Measurements from ENCODE around the gene NEU4.
A peak's percentile ranks its signal among the peaks of the same experiment; 100 is the strongest.

Gene NEU4

DNA sequence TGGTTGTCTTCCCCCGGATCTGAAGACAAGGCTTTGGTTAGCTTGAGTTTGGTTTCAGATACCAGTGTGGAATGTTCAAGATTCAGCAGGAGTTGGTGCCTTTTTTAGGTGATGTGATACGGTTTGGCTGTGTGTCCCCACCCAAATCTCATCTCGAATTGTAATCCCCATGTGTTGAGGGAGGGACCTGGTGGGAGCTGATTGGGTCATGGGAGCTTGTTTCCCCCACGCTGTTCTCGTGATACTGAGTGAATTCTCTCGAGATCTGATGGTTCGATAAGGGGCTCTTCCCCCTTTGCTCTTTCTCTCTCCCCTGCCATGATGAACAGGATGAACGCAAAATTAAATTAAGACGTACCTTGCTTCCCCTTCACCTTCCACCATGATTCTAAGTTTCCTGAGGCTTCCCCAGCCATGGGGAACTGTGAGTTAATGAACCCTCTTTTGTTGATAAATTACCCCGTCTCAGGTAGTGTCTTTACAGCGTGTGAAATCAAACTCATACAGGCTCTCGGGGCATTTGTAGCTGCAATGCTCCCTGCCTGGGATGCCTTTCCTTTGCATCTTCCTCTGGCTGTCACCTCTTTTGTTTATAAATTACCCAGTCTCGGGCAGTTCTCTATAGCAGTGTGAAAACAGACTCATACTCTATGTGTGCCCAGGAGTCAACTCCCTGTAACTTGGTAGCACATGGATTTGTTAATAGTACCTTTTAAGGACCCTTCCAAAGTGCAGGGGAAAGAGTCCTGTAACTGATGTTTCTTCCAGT lies 28.4 kb downstream of the NEU4 start:
- peaks cover 16% of the 10 kb centered on the region for H3K9me3 Mint-ChIP-seq
- TF ChIP-seq, protein P1, sequence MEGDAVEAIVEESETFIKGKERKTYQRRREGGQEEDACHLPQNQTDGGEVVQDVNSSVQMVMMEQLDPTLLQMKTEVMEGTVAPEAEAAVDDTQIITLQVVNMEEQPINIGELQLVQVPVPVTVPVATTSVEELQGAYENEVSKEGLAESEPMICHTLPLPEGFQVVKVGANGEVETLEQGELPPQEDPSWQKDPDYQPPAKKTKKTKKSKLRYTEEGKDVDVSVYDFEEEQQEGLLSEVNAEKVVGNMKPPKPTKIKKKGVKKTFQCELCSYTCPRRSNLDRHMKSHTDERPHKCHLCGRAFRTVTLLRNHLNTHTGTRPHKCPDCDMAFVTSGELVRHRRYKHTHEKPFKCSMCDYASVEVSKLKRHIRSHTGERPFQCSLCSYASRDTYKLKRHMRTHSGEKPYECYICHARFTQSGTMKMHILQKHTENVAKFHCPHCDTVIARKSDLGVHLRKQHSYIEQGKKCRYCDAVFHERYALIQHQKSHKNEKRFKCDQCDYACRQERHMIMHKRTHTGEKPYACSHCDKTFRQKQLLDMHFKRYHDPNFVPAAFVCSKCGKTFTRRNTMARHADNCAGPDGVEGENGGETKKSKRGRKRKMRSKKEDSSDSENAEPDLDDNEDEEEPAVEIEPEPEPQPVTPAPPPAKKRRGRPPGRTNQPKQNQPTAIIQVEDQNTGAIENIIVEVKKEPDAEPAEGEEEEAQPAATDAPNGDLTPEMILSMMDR (IDR thresholded peaks at IDR 0.05; ENCODE audit: unreplicated experiment in 3 of 3): no peak
- no peaks in the 10 kb centered on the region for H3K36me3 Mint-ChIP-seq (ENCODE audit: low read depth)
- H3K4me3 Mint-ChIP-seq: no peak overlapping the region
- no peak overlapping the region for H3K27ac Mint-ChIP-seq
- H3K27me3 Mint-ChIP-seq (ENCODE audit: low read depth): peaks cover 16% of the 10 kb centered on the region
- H3K4me1 Mint-ChIP-seq: peaks cover 43% of the 10 kb centered on the region

DNA sequence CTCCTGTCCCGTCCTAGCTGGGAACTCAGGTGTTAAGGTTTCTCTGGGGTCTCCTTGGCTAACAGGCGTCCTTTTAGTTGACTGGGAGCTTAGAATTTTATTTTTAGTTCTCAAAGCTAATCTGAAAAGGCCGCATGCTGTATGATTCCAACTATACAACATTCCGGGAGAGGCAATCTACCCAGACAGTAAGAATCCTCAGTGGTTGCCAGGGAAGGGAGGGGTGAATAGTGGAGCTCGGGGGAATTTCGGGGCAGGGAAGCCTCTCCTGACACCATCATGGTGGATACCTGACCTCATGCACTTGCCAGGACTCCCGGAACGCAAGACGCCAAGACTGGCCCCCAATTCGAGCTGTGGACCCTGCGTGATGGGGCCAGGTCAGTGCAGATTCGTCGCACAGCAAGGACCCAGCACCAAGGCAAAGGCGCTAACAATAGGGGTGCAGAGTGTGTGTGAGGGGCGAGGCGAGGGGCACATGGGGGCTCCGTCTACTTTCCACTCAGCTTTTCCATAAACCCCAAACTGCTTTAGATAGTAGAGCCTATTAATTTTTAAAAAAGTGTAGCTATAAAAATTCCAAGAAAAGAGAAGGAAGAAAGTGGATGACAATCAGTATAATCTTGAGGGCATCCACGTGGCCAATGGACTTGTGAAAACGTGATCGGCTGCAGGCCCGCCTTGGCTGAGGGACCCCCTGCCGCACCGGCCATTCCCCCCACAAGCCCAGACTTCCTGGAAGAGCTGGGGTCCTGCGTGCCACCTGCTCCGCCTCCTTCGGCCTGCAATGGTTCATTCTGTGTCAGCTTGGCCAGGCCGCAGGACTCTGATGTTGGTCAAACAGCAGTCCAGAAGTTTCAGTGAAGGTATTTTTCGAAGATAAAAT lies 32.4 kb downstream of the NEU4 start:
- H3K36me3 Mint-ChIP-seq (ENCODE audit: low read depth): no peaks in the 10 kb centered on the region
- TF ChIP-seq, protein P1 (IDR thresholded peaks at IDR 0.05; ENCODE audit: unreplicated experiment in 3 of 3): no peak
- peak overlapping the region in 1 of 3 experiments; percentile 70 for H3K27ac Mint-ChIP-seq
- peaks cover 40% of the 10 kb centered on the region for H3K4me1 Mint-ChIP-seq
- H3K9me3 Mint-ChIP-seq: no peaks in the 10 kb centered on the region
- peak overlapping the region in 1 of 3 experiments; percentile 17 for H3K4me3 Mint-ChIP-seq
- H3K27me3 Mint-ChIP-seq (ENCODE audit: low read depth): peaks cover 21% of the 10 kb centered on the region

DNA sequence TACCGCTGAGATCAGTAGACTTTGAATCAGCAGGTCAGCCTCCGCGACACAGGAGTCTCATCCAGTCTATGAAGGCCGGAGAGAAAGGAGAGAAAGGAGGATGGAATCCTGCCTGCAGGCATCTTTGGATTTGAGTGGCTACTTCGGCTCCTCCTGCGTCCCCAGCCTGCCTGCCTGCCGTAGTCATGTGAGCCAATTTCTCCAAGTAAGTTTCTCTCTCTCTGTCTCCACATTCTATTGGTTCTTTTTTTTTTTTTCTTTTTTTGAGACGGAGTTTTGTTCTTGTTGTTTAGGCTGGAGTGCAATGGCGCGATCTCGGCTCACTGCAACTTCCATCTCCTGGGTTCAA lies 33.0 kb downstream of the NEU4 start:
- no peaks in the 10 kb centered on the region for H3K36me3 Mint-ChIP-seq (ENCODE audit: low read depth)
- H3K4me1 Mint-ChIP-seq: peaks cover 38% of the 10 kb centered on the region
- H3K4me3 Mint-ChIP-seq: no peak overlapping the region
- no peaks in the 10 kb centered on the region for H3K9me3 Mint-ChIP-seq
- peaks cover 24% of the 10 kb centered on the region for H3K27me3 Mint-ChIP-seq (ENCODE audit: low read depth)
- H3K27ac Mint-ChIP-seq: no peak overlapping the region
- TF ChIP-seq, protein P1 (IDR thresholded peaks at IDR 0.05; ENCODE audit: unreplicated experiment in 3 of 3): no peak

DNA sequence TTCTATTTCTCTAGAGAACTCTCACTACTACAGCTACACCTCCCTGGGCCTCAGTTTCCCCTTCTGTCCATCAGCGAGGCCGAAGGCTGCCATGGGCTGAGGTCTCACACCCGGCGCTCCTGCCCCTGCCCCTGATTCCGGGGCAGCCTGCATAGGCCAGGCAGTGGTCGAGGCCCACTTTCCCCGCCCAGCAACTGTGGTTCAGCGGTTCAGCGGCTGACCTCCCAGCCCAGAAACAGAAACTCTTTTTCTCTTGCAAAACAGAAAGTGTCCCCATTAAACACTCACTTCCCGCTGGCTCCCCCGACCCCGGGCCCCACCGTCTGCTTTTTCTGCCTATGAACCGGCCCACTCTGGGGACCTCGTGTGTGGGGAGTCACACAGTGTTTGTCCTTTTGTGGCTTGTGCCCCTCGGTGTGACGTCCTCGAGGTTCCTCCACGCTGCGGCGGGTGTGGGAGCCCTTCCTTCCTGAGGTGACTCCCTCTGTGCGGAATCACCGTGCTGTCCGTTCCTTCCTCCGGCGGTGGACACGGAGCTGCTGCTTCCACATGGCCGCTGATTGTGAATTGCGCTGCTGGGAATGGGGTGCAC lies 33.7 kb downstream of the NEU4 start:
- peak overlapping the region; percentile 45 to 68 (median 67) for H3K4me3 Mint-ChIP-seq
- H3K27ac Mint-ChIP-seq: peak overlapping the region in 2 of 3 experiments; percentile 59 to 70
- no peaks in the 10 kb centered on the region for H3K9me3 Mint-ChIP-seq
- H3K36me3 Mint-ChIP-seq (ENCODE audit: low read depth): no peaks in the 10 kb centered on the region
- H3K4me1 Mint-ChIP-seq: peaks cover 34% of the 10 kb centered on the region
- H3K27me3 Mint-ChIP-seq (ENCODE audit: low read depth): peaks cover 22% of the 10 kb centered on the region
- TF ChIP-seq, protein P1 (IDR thresholded peaks at IDR 0.05; ENCODE audit: unreplicated experiment in 3 of 3): no peak

DNA sequence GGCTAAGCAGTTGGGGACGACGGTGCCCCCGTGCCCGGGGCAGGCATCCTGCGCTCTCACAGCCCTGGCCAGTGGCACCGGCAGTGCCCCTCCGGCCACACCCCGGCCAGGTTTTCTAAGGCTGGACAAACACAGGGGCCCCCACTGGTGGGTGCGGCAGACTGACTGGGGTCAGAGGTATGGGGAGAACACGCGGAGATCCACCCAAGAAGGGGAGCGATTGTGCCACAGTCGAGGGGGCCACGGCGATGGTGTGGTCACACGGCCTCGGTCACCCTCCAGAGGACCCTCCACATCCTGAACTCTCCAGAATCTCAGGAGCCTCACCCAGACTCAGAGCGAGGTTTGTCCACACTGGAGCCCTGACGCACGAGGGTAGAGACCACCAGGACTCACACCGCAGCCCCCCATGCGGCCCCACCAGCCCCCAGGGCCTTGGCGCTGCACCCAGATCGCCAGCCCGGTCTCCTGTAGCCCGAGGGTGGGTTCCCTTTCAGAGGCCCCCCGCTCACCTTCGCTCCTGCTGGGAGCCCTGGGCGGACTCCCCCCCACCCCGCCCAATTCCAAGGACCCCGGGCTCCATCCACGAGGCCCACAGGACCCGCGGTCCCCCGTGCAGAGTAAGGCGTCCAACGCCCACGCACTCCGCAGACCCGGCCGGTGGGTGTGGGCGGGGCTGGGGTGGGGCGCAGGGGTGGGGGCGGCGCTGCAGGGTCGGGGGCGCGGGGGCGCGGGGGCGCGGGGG lies 34.5 kb downstream of the NEU4 start:
- Mint-ChIP-seq H3K27ac (peak overlapping the region in 2 of 3 experiments; percentile 59 to 70), H3K27me3 (ENCODE audit: low read depth) (peaks cover 22% of the 10 kb centered on the region), H3K4me1 (peaks cover 33% of the 10 kb centered on the region), H3K36me3 (ENCODE audit: low read depth) (no peaks in the 10 kb centered on the region), H3K4me3 (peak overlapping the region; percentile 45 to 68 (median 67)), H3K9me3 (no peaks in the 10 kb centered on the region)
- TF ChIP-seq, protein P1 (IDR thresholded peaks at IDR 0.05; ENCODE audit: unreplicated experiment in 3 of 3): no peak

All from nephron (organoid).